ENCODE data around the gene TCF12.

GRCh38 chr15:56892659-56893363 is 25.6 kb upstream of the TCF12 start:
- TF ChIP-seq, protein P1, sequence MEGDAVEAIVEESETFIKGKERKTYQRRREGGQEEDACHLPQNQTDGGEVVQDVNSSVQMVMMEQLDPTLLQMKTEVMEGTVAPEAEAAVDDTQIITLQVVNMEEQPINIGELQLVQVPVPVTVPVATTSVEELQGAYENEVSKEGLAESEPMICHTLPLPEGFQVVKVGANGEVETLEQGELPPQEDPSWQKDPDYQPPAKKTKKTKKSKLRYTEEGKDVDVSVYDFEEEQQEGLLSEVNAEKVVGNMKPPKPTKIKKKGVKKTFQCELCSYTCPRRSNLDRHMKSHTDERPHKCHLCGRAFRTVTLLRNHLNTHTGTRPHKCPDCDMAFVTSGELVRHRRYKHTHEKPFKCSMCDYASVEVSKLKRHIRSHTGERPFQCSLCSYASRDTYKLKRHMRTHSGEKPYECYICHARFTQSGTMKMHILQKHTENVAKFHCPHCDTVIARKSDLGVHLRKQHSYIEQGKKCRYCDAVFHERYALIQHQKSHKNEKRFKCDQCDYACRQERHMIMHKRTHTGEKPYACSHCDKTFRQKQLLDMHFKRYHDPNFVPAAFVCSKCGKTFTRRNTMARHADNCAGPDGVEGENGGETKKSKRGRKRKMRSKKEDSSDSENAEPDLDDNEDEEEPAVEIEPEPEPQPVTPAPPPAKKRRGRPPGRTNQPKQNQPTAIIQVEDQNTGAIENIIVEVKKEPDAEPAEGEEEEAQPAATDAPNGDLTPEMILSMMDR (IDR thresholded peaks at IDR 0.05), result no peak
- TF ChIP-seq POLR2AphosphoS5 (IDR thresholded peaks at IDR 0.05) (no peak), POLR2A (IDR thresholded peaks at IDR 0.05) (no peak)

Measured in transverse colon (tissue), 4 donors.